Upper lobe of left lung (tissue), 6 donors: Measurements from ENCODE around the gene NR4A3. TPM values are rescaled to one million over a fixed set of nuclear protein-coding genes. Genes with fewer than 3 reads are reported as not detected.

Experiments
- ATAC-seq, 2 donors: fragments of 200-7000 bp; cut with Tn5 transposase; one replicate each; pipeline ENCODE4 v1.9.1; 2022; ENCODE audit warnings: mild to moderate bottlenecking in 2 of 2, moderate library complexity in 2 of 2; ENCODE audit not compliant: low FRiP score in 2 of 2
- DNase-seq, 2 donors: peaks; one replicate each; pipeline ENCODE4 v3.0.0-alpha.2; 2019 to 2020
- H3K27ac ChIP-seq, 4 donors: fragments of 200-600 bp; sonication (generic); one replicate each; pipeline ENCODE4 v1.5.1; 2016 to 2019
- H3K27me3 ChIP-seq, 4 donors: fragments of 200-600 bp; sonication (generic); one replicate each; pipeline ENCODE4 v1.5.1; 2017 to 2019
- H3K36me3 ChIP-seq, 4 donors: fragments of 200-600 bp; sonication (generic); one replicate each; pipeline ENCODE4 v1.5.1; 2016 to 2019
- H3K4me1 ChIP-seq, 4 donors: fragments of 200-600 bp; sonication (generic); one replicate each; pipeline ENCODE4 v1.5.1; 2018 to 2019
- H3K4me3 ChIP-seq, 4 donors: fragments of 200-600 bp; sonication (generic); one replicate each; pipeline ENCODE4 v1.5.1; 2017 to 2019; ENCODE audit warnings: mild to moderate bottlenecking in 2 of 4, moderate library complexity in 1 of 4
- H3K9me3 ChIP-seq, 4 donors: fragments of 200-600 bp; sonication (generic); one replicate each; pipeline ENCODE4 v1.5.1; 2018 to 2019
- CTCF ChIP-seq, 6 experiments: fragments of 450-650 bp in 4 of 6; fragments of 200-600 bp in 2 of 6; sonication (generic) in 2 of 6; IDR thresholded peaks; one replicate each; pipeline ENCODE4 v1.5.1; 2016 to 2019; ENCODE audit warnings: antibody characterized with exemption in 6 of 6
- EP300 ChIP-seq, 4 donors: sonication (generic); formaldehyde crosslinking; IDR thresholded peaks; one replicate each; pipeline ENCODE4 v1.5.1; 2017; ENCODE audit warnings: antibody characterized with exemption in 4 of 4, control low read depth in 2 of 4
- POLR2A ChIP-seq, 4 donors: fragments of 450-650 bp; IDR thresholded peaks; one replicate each; pipeline ENCODE4 v1.5.1; 2016 to 2017; ENCODE audit warnings: antibody characterized with exemption in 4 of 4, mild to moderate bottlenecking in 2 of 4
- POLR2AphosphoS5 ChIP-seq, 2 donors: sonication (generic); formaldehyde crosslinking; IDR thresholded peaks; one replicate each; pipeline ENCODE4 v1.5.1; 2017; ENCODE audit warnings: antibody characterized with exemption in 2 of 2
- WGBS, 2 donors: methylation state at CpG; one replicate each; pipeline ENCODE4 v1.1.5; 2017 to 2018; 5-methylcytosine and 5-hydroxymethylcytosine counted together
- total RNA-seq, 6 donors: library from RNA; depleted of rRNA in 4 of 6; stranded (reverse); fragments of >200 nt in 4 of 6; gene quantifications; one replicate each; pipeline versions ENCODE4 v1.1.0 to v1.2.1, GENCODE V29; 2016 to 2021
- donor health status: DM: no; HTN: no; CAD: no; lungs with moderate emphysema.
- donor health status: DM: no; HTN: yes; CAD: no; lungs with severe emphysema.

The NR4A3 gene
- total RNA-seq, 6 donors from 2014 or later: 1.0 to 10.8 (median 5.6) TPM

DNA sequence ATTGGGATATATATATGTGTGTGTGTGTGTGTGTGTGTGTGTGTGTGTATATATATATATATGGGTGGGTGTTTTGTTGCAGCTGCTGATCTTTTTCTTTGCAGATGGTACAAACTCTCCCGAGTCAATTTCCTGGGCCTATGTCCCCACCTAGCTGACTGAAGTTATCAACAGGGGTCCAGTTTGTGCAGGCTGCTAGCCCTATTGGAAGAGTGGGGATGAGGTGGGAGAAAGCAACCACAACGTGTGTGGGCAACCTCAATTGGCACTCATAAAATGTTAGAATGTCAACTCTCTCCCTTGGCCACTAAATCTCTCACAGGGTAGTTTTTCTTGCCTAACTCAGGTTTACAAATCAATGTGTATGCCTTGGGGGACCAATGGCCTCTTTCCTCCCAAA is 5.6 kb downstream of the NR4A3 start:
- DNase-seq (no peak), ATAC-seq (no peak)
- Histone ChIP-seq H3K27ac (no peak overlapping the region), H3K27me3 (peaks cover 0 to 44% (median 22%) of the 10 kb centered on the region in 4 donors), H3K9me3 (no peaks in the 10 kb centered on the region), H3K36me3 (no peaks in the 10 kb centered on the region), H3K4me3 (no peak overlapping the region), H3K4me1 (peaks cover 36 to 49% (median 39%) of the 10 kb centered on the region in 4 donors)
- 82 to 84% methylated on average over 2 of the region's 2 CpGs for WGBS, 2 donors
- no peak for TF ChIP-seq POLR2A (IDR thresholded peaks at IDR 0.05)
- no peak for TF ChIP-seq CTCF (IDR thresholded peaks at IDR 0.05)
- no peak for TF ChIP-seq EP300 (IDR thresholded peaks at IDR 0.05)
- TF ChIP-seq POLR2AphosphoS5 (IDR thresholded peaks at IDR 0.05): no peak

- WGBS, 2 donors: 42 to 64% methylated on average over 5 to 15 of the region's 15 CpGs
- no peak for TF ChIP-seq POLR2AphosphoS5 (IDR thresholded peaks at IDR 0.05)
- no peak for TF ChIP-seq EP300 (IDR thresholded peaks at IDR 0.05)
- no peak for TF ChIP-seq POLR2A (IDR thresholded peaks at IDR 0.05)
- Histone ChIP-seq H3K4me3 (no peak overlapping the region), H3K27me3 (peaks cover 0 to 44% (median 20%) of the 10 kb centered on the region in 4 donors), H3K36me3 (no peaks in the 10 kb centered on the region), H3K9me3 (no peaks in the 10 kb centered on the region), H3K27ac (no peak overlapping the region), H3K4me1 (peaks cover 30 to 41% (median 31%) of the 10 kb centered on the region in 4 donors)
- ATAC-seq (no peak), DNase-seq (no peak)
These were observed 6.3 kb downstream of the NR4A3 start for GRCh38 chr9:99828054-99828416.

DNA sequence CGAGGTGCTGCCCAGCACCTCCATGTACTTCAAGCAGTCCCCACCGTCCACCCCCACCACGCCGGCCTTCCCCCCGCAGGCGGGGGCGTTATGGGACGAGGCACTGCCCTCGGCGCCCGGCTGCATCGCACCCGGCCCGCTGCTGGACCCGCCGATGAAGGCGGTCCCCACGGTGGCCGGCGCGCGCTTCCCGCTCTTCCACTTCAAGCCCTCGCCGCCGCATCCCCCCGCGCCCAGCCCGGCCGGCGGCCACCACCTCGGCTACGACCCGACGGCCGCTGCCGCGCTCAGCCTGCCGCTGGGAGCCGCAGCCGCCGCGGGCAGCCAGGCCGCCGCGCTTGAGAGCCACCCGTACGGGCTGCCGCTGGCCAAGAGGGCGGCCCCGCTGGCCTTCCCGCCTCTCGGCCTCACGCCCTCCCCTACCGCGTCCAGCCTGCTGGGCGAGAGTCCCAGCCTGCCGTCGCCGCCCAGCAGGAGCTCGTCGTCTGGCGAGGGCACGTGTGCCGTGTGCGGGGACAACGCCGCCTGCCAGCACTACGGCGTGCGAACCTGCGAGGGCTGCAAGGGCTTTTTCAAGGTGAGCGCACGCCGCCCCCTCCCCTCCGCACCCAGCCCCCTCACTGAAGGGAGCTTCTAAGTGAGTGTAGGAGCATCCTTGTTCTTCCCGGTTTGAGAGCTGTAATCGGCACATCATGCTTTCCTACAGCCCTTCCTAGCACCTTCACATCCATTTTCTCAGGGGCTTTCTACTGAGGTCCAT is 6.9 kb downstream of the NR4A3 start:
- WGBS, 2 donors: 30 to 37% methylated on average over 5 to 63 of the region's 78 CpGs
- Histone ChIP-seq H3K4me3 (peak overlapping the region in 2 of 4 donors; percentile 2 to 27), H3K9me3 (no peaks in the 10 kb centered on the region), H3K27me3 (peaks cover 0 to 43% (median 19%) of the 10 kb centered on the region in 4 donors), H3K27ac (no peak overlapping the region), H3K36me3 (no peaks in the 10 kb centered on the region), H3K4me1 (peaks cover 24 to 35% (median 25%) of the 10 kb centered on the region in 4 donors)
- TF ChIP-seq POLR2A (IDR thresholded peaks at IDR 0.05) (no peak), EP300 (IDR thresholded peaks at IDR 0.05) (no peak), CTCF (IDR thresholded peaks at IDR 0.05) (no peak), POLR2AphosphoS5 (IDR thresholded peaks at IDR 0.05) (no peak)
- ATAC-seq: peak in 1 of 2 donors; percentile 47
- peak; percentile 31 to 86 for DNase-seq

DNA sequence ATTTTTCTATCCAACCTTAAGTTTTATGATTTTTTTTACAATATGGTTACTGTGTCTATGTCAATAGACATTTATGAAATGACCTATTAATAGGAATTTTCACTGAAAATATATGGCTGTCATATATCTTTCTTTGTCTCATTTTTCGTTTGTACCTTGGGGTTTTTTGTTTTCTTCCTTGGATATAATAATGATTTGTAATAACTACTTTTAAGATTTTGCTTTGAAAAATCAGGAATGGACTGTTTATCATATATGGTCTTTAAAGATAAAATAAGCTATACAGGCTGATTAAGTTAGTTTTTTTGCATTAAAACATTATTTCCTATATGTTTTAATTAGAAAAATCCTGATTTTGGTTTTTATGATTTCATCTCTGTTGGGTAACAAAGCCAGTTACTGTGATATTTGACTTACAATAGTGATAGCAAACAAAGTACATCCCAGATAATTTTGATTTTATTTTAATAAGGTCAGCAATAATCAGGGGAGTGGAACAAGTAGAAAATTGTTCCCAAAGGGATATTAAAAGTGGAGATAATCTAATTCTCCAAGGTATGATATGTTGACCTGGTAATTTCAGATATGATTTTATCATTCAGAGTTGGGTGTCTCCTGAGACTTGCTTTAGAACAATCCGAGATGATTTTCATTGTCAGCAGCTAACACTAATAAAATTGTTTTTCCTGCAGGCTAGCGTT is 10.3 kb downstream of the NR4A3 start:
- H3K36me3 ChIP-seq: no peaks in the 10 kb centered on the region
- DNase-seq: no peak
- TF ChIP-seq POLR2AphosphoS5 (IDR thresholded peaks at IDR 0.05): no peak
- TF ChIP-seq EP300 (IDR thresholded peaks at IDR 0.05): no peak
- no peak for TF ChIP-seq POLR2A (IDR thresholded peaks at IDR 0.05)
- no peak for TF ChIP-seq CTCF (IDR thresholded peaks at IDR 0.05)
- no peaks in the 10 kb centered on the region for H3K9me3 ChIP-seq
- peaks cover 0 to 15% (median 6%) of the 10 kb centered on the region in 4 donors for H3K27me3 ChIP-seq
- H3K4me1 ChIP-seq: peaks cover 3 to 11% (median 4%) of the 10 kb centered on the region in 4 donors
- no peak overlapping the region for H3K27ac ChIP-seq
- no peak for ATAC-seq
- H3K4me3 ChIP-seq: no peak overlapping the region
- WGBS, 2 donors: 87 to 91% methylated on average over 3 of the region's 3 CpGs

DNA sequence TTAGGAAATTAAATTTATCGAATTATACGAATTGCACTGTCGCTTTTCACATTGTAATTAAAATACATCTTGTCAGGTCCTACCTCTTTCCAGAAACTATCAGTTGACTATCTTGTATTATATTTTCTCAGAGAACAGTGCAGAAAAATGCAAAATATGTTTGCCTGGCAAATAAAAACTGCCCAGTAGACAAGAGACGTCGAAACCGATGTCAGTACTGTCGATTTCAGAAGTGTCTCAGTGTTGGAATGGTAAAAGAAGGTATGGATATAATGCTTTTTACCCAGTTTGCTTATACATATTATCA is 10.8 kb downstream of the NR4A3 start:
- Histone ChIP-seq H3K27ac (no peak overlapping the region), H3K4me1 (peaks cover 3 to 11% (median 4%) of the 10 kb centered on the region in 4 donors), H3K27me3 (peaks cover 0 to 13% (median 6%) of the 10 kb centered on the region in 4 donors), H3K9me3 (no peaks in the 10 kb centered on the region), H3K4me3 (no peak overlapping the region), H3K36me3 (no peaks in the 10 kb centered on the region)
- WGBS, 2 donors: 96 to 98% methylated on average over 7 of the region's 7 CpGs
- DNase-seq (no peak), ATAC-seq (no peak)
- no peak for TF ChIP-seq EP300 (IDR thresholded peaks at IDR 0.05)
- no peak for TF ChIP-seq POLR2AphosphoS5 (IDR thresholded peaks at IDR 0.05)
- TF ChIP-seq CTCF (IDR thresholded peaks at IDR 0.05): no peak
- TF ChIP-seq POLR2A (IDR thresholded peaks at IDR 0.05): no peak
